Measurements from ENCODE around the gene MCF2L2.

MCF2L2 gene

DNA sequence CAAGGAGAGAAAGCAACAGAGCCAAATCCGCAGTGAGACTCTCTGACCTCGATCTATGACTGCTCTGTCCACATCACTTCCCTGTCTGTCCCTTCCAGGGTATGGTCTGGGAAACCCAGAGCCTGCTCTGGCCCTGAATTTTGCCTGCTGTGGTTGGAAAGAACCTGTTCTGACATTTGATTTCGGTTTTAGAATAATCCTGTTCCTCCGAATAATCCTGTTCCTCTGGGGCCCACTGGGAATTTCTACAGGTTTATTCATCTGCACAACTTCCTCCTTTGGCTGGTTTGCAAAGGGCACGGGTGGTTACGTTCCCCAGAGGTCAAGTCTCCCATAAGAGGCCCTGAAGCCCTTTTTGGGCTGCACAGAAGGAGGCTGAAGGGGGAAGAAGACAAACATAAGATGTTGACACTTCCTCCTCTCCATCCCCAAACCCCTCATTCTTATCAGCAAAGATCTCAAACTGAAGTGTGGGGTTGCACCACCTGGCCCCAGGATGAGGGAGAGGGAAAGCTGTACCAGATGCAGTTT lies 276.5 kb downstream of the MCF2L2 start:
- TF ChIP-seq, protein P1, sequence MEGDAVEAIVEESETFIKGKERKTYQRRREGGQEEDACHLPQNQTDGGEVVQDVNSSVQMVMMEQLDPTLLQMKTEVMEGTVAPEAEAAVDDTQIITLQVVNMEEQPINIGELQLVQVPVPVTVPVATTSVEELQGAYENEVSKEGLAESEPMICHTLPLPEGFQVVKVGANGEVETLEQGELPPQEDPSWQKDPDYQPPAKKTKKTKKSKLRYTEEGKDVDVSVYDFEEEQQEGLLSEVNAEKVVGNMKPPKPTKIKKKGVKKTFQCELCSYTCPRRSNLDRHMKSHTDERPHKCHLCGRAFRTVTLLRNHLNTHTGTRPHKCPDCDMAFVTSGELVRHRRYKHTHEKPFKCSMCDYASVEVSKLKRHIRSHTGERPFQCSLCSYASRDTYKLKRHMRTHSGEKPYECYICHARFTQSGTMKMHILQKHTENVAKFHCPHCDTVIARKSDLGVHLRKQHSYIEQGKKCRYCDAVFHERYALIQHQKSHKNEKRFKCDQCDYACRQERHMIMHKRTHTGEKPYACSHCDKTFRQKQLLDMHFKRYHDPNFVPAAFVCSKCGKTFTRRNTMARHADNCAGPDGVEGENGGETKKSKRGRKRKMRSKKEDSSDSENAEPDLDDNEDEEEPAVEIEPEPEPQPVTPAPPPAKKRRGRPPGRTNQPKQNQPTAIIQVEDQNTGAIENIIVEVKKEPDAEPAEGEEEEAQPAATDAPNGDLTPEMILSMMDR (IDR thresholded peaks at IDR 0.05; ENCODE audit: low read depth, low read length, missing control alignments): no peak
- no peak overlapping the region for H3K4me3 ChIP-seq (ENCODE audit: low read depth, low read length)
- no peak for DNase-seq (ENCODE audit: low read depth)

DNA sequence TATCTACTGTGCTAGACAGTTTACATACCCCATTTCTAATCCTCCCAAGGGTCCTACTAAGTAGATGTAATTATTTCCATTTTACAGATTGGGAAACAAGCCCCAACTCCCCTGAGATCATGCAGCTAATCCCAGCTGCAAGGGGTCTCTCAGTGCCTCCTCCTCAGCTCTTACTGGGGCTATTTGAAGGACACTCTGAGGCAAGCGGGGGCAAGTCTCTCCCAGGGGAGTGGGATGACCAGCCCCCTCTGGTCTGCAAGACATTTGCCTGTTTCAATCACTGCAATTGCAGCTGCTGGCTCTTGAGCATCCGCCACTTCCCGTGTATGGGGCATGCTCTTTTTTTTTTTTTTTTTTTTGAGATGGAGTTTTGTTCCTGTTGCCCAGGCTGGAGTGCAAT lies 277.3 kb downstream of the MCF2L2 start:
- no peak overlapping the region for H3K4me3 ChIP-seq (ENCODE audit: low read depth, low read length)
- DNase-seq (ENCODE audit: low read depth): no peak
- TF ChIP-seq, protein P1 (IDR thresholded peaks at IDR 0.05; ENCODE audit: low read depth, low read length, missing control alignments): no peak

DNA sequence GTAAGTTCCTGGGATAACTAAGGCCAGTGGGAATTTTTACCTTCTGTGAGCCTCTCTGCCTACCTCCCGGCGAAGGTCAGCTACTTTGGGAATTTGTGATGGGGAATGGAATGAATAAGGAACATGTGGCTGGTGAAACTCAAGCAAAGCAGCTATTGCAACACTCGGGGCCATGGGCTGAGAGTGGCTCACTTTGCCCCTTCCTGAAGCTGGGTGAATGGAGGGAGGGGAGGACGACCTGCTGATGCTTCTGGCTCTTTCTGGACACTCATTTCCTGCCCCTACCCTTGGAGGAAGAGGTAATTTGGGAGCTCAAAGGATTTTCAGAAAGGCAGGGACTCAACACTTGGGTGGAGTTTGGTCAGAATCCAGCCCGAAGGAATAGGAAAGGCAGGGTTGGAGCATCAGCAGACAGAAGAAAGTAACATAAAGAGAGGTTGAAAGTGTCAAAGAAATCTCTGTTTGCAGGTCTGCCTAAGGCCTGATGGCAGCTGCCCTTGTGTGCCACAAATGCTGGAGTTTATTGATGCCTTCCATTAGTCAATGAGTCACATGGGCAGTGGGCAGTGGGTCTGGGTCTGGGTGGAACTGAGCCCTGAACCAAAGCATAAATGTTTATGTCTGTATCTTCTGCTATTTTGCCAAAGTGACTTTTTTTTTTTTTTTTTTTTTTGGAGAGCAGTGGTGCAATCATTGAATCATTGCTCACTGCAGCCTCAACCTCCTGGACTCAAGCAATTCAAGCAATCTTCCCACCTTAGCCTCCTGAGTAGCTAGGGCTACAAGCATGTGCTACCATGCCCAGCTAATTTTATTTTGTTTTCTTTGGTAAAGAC lies 278.3 kb downstream of the MCF2L2 start:
- TF ChIP-seq, protein P1 (IDR thresholded peaks at IDR 0.05; ENCODE audit: low read depth, low read length, missing control alignments): no peak
- H3K4me3 ChIP-seq (ENCODE audit: low read depth, low read length): no peak overlapping the region
- DNase-seq (ENCODE audit: low read depth): no peak

DNA sequence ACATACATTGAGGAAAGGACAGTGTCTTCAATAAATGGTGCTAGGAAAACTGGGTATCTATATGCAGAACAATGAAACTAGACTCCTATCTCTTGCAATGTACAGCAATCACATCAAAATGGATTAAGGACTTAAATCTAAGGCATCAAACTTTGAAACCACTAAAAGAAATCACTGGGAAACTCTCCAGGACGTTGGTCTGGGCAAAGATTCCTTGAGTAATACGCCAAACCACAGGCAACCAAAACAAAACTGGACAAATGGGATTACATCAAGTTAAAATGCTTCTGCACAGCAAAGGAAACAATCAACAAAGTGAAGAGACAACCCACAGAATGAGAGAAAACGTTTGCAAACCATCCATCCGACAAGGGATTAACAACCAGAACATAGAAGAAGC lies 280.4 kb downstream of the MCF2L2 start:
- TF ChIP-seq, protein P1 (IDR thresholded peaks at IDR 0.05; ENCODE audit: low read depth, low read length, missing control alignments): no peak
- DNase-seq (ENCODE audit: low read depth): no peak
- H3K4me3 ChIP-seq (ENCODE audit: low read depth, low read length): no peak overlapping the region

DNA sequence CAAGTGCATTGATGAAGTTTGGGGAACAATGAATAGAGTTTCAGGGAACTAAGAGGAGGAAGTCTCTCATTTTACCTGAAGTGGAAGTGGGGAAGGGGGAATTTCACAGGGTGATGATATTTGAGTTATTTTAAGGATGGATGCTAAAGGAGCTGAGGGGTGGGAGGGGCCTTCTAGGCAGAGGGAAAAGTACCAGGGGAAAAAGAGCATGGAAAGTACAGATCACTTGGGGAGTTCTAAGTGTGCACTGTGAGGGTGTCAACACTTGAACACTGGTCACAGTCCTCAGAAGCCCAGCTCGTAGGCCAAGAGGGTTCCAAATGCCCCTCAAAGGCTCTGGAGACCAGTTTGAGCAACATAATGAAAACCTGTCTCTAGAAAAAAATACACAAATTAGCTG lies 284.1 kb downstream of the MCF2L2 start:
- no peak overlapping the region for H3K4me3 ChIP-seq (ENCODE audit: low read depth, low read length)
- TF ChIP-seq, protein P1 (IDR thresholded peaks at IDR 0.05; ENCODE audit: low read depth, low read length, missing control alignments): no peak
- no peak for DNase-seq (ENCODE audit: low read depth)

DNA sequence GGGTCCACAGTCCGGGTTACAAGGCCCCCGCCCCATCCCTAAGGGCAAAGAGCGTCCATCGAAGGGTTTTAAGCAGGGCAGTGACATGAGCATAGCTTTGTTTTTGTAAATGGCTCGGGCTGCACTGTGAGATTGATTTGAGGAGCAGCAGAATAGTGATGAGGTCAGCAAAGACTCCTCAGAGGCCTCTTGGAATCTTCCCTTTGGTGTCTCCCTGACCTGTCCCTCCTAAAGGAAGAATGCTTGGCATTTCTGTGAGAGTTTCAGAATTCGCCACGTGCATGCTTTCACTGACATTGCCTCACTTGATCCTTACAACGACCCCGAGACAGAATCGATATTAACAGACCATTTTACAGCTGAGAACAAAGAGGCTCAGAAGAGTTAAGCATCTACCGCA lies 286.2 kb downstream of the MCF2L2 start:
- H3K4me3 ChIP-seq (ENCODE audit: low read depth, low read length): no peak overlapping the region
- DNase-seq (ENCODE audit: low read depth): no peak
- TF ChIP-seq, protein P1 (IDR thresholded peaks at IDR 0.05; ENCODE audit: low read depth, low read length, missing control alignments): no peak

DNA sequence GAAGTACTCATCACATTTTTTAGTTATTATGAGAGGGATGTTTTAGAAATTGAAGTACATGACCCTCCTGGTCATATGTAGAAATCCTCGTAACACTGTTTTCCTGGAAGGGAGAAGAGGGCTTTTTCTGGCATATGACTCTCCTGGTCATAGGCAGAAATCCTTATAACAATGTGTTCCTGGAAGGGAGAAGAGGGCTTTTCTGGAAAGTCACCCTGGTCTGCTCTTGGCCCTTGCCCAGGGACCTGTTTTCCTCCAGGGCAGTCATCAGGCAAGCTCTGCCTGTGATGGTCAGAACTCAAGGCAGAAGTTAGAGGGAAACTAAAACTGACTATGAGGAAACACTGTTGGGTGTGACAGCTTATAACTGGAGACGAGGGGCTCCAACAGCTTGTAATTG lies 293.6 kb downstream of the MCF2L2 start:
- TF ChIP-seq, protein P1 (IDR thresholded peaks at IDR 0.05; ENCODE audit: low read depth, low read length, missing control alignments): no peak

More for the DNA sequence above, 293.6 kb downstream of the MCF2L2 start:
- no peak overlapping the region for H3K4me3 ChIP-seq (ENCODE audit: low read depth, low read length)
- DNase-seq (ENCODE audit: low read depth): no peak
